ENCODE data around the gene BTBD9. TPM values are rescaled to one million over a fixed set of nuclear protein-coding genes. Genes with fewer than 3 reads are reported as not detected.

Gene BTBD9
- total RNA-seq, 1 experiment from 2014 or later = 10.8 TPM

GRCh38 chr6:38192011-38192410 is 447.7 kb downstream of the BTBD9 start:
- no peak for TF ChIP-seq CTCF (conservative IDR thresholded peaks at IDR 0.05)
- no peak for TF ChIP-seq EZH2 (IDR thresholded peaks at IDR 0.05; ENCODE audit: low read depth)
- no peak for DNase-seq
- Histone ChIP-seq H3K4me2 (no peak overlapping the region), H3K4me3 (no peak overlapping the region), H3K9me2 (ENCODE audit: insufficient read depth) (no peaks in the 10 kb centered on the region), H3K36me3 (ENCODE audit: low read depth) (no peaks in the 10 kb centered on the region), H3K4me1 (replicated peaks; ENCODE audit: insufficient read depth) (no peaks in the 10 kb centered on the region), H3F3A (ENCODE audit: insufficient read depth, low read depth) (no peaks in the 10 kb centered on the region), H2AFZ (no peak overlapping the region), H3K27ac (no peak overlapping the region), H3K79me2 (ENCODE audit: low read depth) (no peaks in the 10 kb centered on the region), H3K9me3 (ENCODE audit: insufficient read depth, low read depth) (no peaks in the 10 kb centered on the region), H4K20me1 (ENCODE audit: insufficient read depth) (no peaks in the 10 kb centered on the region; the same call in 1 of the 2 replicates), H3K27me3 (ENCODE audit: insufficient read depth, low read depth) (no peaks in the 10 kb centered on the region)
- BruUV-seq (replicated peaks) = no TSS peak
- ChIA-PET POLR2A (ENCODE audit: unreplicated experiment) (no interaction called here), CTCF (no interaction called here)
- intact Hi-C loops (cut with micrococcal nuclease; ENCODE audit: unreplicated experiment) = no loop called here

GRCh38 chr6:38191418-38191817 is 448.3 kb downstream of the BTBD9 start:
- Histone ChIP-seq H3K36me3 (ENCODE audit: low read depth) (no peaks in the 10 kb centered on the region), H3K4me2 (no peak overlapping the region), H4K20me1 (ENCODE audit: insufficient read depth) (no peaks in the 10 kb centered on the region; the same call in 1 of the 2 replicates), H3K4me3 (no peak overlapping the region), H3K79me2 (ENCODE audit: low read depth) (no peaks in the 10 kb centered on the region), H3K27ac (no peak overlapping the region), H3K9me2 (ENCODE audit: insufficient read depth) (no peaks in the 10 kb centered on the region), H3K9me3 (ENCODE audit: insufficient read depth, low read depth) (no peaks in the 10 kb centered on the region), H3F3A (ENCODE audit: insufficient read depth, low read depth) (no peaks in the 10 kb centered on the region), H3K4me1 (replicated peaks; ENCODE audit: insufficient read depth) (no peaks in the 10 kb centered on the region), H3K27me3 (ENCODE audit: insufficient read depth, low read depth) (no peaks in the 10 kb centered on the region), H2AFZ (no peak overlapping the region)
- intact Hi-C loops (cut with micrococcal nuclease; ENCODE audit: unreplicated experiment) = no loop called here
- TF ChIP-seq EZH2 (IDR thresholded peaks at IDR 0.05; ENCODE audit: low read depth) = no peak
- TF ChIP-seq CTCF (conservative IDR thresholded peaks at IDR 0.05) = no peak
- CTCF ChIA-PET = no interaction called here
- no TSS peak for BruUV-seq (replicated peaks)
- no peak for DNase-seq
- POLR2A ChIA-PET (ENCODE audit: unreplicated experiment) = no interaction called here

- no peaks in the 10 kb centered on the region for H3K9me3 ChIP-seq (ENCODE audit: insufficient read depth, low read depth)
- no peaks in the 10 kb centered on the region; the same call in 1 of the 2 replicates for H4K20me1 ChIP-seq (ENCODE audit: insufficient read depth)
- no peak overlapping the region for H3K4me3 ChIP-seq
- no peaks in the 10 kb centered on the region for H3F3A ChIP-seq (ENCODE audit: insufficient read depth, low read depth)
- intact Hi-C loops (cut with micrococcal nuclease; ENCODE audit: unreplicated experiment) = no loop called here
- H3K36me3 ChIP-seq (ENCODE audit: low read depth) = no peaks in the 10 kb centered on the region
- H3K9me2 ChIP-seq (ENCODE audit: insufficient read depth) = no peaks in the 10 kb centered on the region
- ChIA-PET POLR2A (ENCODE audit: unreplicated experiment) (no interaction called here), CTCF (no interaction called here)
- H2AFZ ChIP-seq = no peak overlapping the region
- no peak overlapping the region for H3K4me2 ChIP-seq
- no peaks in the 10 kb centered on the region for H3K79me2 ChIP-seq (ENCODE audit: low read depth)
- no TSS peak for BruUV-seq (replicated peaks)
- H3K4me1 ChIP-seq (replicated peaks; ENCODE audit: insufficient read depth) = no peaks in the 10 kb centered on the region
- no peak for DNase-seq
- no peaks in the 10 kb centered on the region for H3K27me3 ChIP-seq (ENCODE audit: insufficient read depth, low read depth)
- no peak overlapping the region for H3K27ac ChIP-seq
- TF ChIP-seq EZH2 (IDR thresholded peaks at IDR 0.05; ENCODE audit: low read depth) = no peak
- TF ChIP-seq CTCF (conservative IDR thresholded peaks at IDR 0.05) = no peak
Measured at GRCh38 chr6:38188677-38189335, 450.9 kb downstream of the BTBD9 start.

Measured in PC-9 (cell line).